GM12892 (cell line): ENCODE data around the gene ALG2.

ENCODE experiments used
- DNase-seq: peaks from one replicate; pipeline ENCODE4 v3.0.0; 2011; ENCODE audit not compliant: insufficient read length
- FAIRE-seq: peaks from 2 replicates; lab custom pipeline; 2011; peaks lifted over from hg19 to GRCh38; lab: Jason Lieb, UNC
- POLR2A ChIP-seq: IDR thresholded peaks from 2 replicates; pipeline ENCODE4 v1.6.1; 2011; ENCODE audit warnings: low read depth, low read length, control low read depth
- POLR2AphosphoS5 ChIP-seq: IDR thresholded peaks from 2 replicates; pipeline ENCODE4 v1.6.1; 2011; ENCODE audit warnings: low read depth, low read length, control low read depth
- TAF1 ChIP-seq: IDR thresholded peaks from 2 replicates; pipeline ENCODE4 v1.6.1; 2011; ENCODE audit warnings: low read depth, mild to moderate bottlenecking, control low read depth, low read length, borderline replicate concordance

The ALG2 gene

DNA sequence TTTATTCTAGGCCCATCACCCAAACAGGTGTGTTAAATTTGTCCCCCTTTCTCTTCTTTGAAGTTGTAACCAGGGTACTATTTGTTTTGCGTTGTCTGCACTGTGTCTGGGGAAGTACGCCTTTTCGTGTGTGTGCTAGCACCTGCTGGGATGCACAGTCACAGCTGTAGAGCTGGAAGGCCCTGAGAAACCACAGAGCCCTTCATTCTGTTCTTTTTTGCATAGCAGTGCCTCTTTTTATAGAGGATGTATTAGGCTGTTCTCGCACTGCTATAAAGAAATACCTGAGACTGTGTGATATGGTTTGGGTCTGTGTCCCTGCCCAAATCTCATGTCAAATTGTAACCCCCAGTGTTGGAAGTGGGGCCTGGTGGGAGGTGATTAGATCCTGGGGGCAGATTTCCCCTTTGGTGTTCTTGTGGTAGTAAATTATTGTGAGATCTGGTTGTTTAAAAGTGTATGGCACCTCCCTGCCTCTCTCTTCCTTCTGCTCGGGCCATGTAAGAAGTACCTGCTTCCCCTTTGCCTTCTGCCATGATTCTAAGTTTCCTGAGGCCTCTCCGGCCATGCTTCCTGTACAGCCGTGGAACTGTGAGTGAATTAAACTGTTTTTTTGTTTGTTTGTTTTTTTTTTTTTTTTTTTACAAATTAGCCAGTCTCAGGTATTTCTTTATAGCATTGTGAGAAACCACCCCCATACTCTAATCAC is 14.3 kb upstream of the ALG2 start:
- DNase-seq (no peak), FAIRE-seq (peak; percentile 99)
- TF ChIP-seq TAF1 = no peak
- peak; percentile 34; the same call in 1 of the 2 replicates for TF ChIP-seq POLR2AphosphoS5
- no peak; the same call in 1 of the 2 replicates for TF ChIP-seq POLR2A

DNA sequence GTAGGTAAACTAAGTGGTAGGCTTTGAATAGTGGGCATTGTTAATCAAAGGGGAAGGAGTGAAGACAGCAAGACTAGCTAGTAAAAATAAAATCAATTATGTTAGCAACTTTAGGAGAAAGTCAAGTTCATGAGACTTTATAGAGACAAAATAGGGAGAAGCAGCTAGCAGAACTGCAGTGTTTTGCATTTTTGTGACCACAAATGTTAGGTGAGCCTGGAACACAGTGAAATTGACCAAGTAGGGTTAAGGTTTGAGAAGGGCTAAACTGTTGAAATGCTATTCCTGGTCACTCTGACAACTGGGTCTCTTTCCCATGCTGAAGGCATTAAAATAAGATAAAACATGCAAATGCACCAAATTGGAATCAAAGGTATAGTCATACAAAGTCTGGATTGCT is 13.3 kb upstream of the ALG2 start:
- TF ChIP-seq TAF1 = no peak
- no peak for TF ChIP-seq POLR2AphosphoS5
- no peak for TF ChIP-seq POLR2A
- FAIRE-seq = peak; percentile 42
- no peak for DNase-seq

DNA sequence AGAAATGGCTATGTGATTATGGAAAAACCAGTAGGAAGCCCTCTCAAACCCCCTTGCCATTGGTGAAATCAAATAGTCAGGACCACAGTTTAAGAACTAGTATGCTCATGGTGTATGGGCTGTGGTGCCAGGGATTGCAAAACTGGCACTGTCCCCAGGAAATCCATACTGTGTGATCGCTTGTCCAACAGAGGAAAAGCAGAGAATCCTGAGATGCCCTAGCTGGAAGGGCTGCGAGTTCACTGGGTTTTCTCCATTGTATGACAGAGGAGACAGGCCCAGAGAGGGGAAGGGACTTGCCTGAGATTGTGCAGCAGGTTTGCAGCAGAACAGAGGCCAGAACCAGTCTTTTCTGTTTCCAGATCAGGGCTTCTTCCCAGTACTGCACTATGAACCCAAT is 12.9 kb upstream of the ALG2 start:
- TF ChIP-seq TAF1 (no peak), POLR2A (no peak), POLR2AphosphoS5 (no peak)
- DNase-seq (no peak), FAIRE-seq (peak; percentile 61)

GRCh38 chr9:99231711-99232110 is 10.0 kb upstream of the ALG2 start:
- no peak for TF ChIP-seq TAF1
- no peak for TF ChIP-seq POLR2AphosphoS5
- no peak for TF ChIP-seq POLR2A
- DNase-seq = no peak
- FAIRE-seq = peak; percentile 77

DNA sequence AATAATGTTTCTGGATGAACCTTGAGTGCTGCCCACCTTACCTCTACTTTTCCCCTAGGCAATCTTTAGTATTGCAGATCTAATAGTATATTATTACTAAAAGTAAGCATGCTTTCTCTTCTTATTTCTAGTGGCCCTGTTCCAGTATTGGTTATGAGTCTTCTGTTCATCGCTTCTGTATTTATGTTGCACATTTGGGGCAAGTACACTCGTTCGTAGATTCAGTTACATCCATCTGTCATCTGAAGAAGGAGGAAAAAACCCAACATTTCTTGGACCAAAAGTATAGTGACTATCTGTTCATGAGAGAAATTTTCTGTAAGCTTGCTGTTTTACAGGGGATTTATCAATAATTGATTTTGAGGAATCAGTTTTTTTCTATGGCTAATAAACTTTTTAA is 8.5 kb upstream of the ALG2 start:
- DNase-seq = no peak
- TF ChIP-seq POLR2AphosphoS5 (no peak), TAF1 (no peak), POLR2A (no peak)
- FAIRE-seq = no peak

GRCh38 chr9:99226054-99226453 is 4.3 kb upstream of the ALG2 start:
- DNase-seq (no peak), FAIRE-seq (no peak)
- TF ChIP-seq POLR2AphosphoS5 (no peak), TAF1 (no peak), POLR2A (no peak)

GRCh38 chr9:99224445-99224844 is 2.7 kb upstream of the ALG2 start:
- TF ChIP-seq POLR2A = no peak
- no peak for TF ChIP-seq POLR2AphosphoS5
- TF ChIP-seq TAF1 = no peak
- FAIRE-seq (no peak), DNase-seq (no peak)

DNA sequence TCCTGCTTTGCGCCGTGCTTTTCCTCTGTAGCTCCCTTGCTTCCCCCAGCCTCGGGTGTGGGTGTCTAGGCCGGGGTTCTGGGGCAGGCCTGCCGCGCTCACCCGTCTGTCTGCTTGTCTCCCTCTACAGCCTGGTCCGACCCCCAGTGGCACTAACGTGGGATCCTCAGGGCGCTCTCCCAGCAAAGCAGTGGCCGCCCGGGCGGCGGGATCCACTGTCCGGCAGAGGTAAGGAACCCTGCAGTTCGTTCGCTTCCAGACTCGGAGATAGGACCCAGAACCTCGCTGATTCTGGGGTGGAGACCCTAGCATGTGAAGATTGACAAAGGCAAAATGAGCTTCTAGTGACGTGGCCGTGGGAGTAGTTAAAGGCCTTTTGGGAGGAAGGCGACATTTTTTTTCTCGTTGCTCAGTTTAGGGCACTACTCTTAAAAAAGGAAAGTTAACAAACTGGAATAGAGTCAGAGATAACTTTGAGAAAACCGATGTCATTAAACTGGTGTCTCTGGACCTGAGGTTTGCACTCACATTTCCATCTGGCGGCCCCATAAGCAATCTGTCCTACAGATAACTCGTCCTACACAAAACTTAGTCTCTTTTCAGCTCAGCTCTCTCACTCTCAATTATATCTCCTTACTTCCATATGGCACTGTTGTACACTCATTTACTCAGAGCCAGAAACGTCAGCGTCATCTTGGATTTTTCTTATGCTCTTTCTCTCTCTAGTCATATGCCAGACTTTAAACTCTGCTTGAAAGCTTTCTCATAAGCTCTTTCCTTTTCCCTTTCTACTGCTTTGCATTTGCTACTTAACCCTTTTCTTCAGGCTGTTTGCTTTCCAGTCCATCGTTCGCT is 901 bp upstream of the ALG2 start:
- FAIRE-seq (no peak), DNase-seq (no peak)
- TF ChIP-seq POLR2AphosphoS5 (no peak), POLR2A (no peak), TAF1 (no peak)

- DNase-seq = no peak
- TF ChIP-seq POLR2AphosphoS5 (no peak), TAF1 (no peak)
- peak; percentile 54 for FAIRE-seq
Measured at GRCh38 chr9:99221266-99221620, 499 bp downstream of the ALG2 start.

- FAIRE-seq (no peak), DNase-seq (no peak)
Measured at GRCh38 chr9:99220011-99220410, 1.7 kb downstream of the ALG2 start.

GRCh38 chr9:99216073-99216472 is 5.7 kb downstream of the ALG2 start:
- FAIRE-seq = no peak
- TF ChIP-seq POLR2AphosphoS5 (0 out of 2 replicates have a peak, but pooled peaks have one; percentile 5), POLR2A (0 out of 2 replicates have a peak, but pooled peaks have one; percentile 42), TAF1 (no peak)
- DNase-seq = no peak

More at GRCh38 chr9:99220011-99220410, 1.7 kb downstream of the ALG2 start:
- TF ChIP-seq POLR2A (no peak), POLR2AphosphoS5 (no peak), TAF1 (no peak)

DNA sequence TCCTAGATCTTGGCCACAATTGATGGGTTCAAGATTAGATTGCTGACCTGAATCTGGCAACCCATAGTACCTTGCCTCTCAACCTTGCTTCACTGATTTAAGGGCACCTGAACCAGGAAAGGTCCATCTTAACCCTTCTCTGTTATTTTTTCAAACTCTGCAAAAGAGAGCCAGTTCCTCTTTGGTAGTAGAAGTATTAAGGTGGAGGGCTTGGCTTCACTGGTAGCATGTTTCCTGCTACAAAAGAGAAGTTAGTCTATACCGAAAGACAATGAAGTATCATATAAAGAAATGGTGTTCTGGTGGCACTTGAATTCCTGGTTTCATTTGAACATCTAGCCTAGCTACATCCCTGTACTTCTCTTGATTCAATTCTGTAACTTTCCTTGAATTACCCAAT is 8.5 kb downstream of the ALG2 start:
- TF ChIP-seq POLR2A = no peak
- TF ChIP-seq TAF1 = no peak
- TF ChIP-seq POLR2AphosphoS5 = no peak
- FAIRE-seq = no peak
- DNase-seq = no peak

DNA sequence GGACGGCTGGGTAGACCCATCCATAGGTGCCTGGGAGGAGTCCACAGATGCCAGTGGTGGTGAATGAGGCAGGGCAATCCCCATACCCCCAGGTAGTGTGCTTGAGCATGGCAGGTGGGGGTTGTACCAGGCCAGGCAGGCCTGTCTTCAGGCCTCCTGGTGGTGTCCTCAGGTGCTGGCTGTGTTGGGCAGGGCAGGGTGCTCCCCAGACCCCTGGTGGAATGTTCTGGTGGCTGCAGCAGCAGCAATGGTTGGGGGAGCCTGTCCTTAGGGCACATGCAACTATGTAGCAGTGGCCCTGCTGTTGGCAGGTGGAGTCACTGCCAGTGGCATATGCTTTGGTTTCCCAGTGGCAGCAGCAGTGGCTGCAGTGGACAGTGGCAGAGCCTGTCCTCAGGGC is 10.0 kb downstream of the ALG2 start:
- peak; percentile 5 for FAIRE-seq

DNA sequence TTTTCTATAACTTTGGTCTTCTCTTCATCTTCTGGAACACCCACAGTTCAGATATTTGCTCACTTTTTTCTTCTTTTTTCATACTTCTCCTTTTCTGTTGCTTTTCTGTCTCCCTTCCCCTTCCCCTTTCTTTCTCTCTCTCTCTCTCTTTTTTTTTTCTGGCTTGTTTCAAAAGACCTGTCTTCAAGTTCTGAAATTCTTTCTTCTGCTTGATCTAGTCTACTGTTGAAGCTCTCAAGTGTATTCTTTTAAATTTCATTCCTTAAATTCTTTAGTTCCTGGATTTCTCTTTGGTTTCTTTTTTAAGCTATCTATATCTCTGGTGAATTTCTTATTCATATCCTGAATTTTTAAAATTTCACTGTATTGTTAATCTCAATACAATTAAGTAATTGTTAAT is 11.2 kb downstream of the ALG2 start:
- FAIRE-seq = no peak
- DNase-seq = no peak
- no peak for TF ChIP-seq POLR2A
- no peak for TF ChIP-seq POLR2AphosphoS5
- no peak for TF ChIP-seq TAF1

More for the DNA sequence above, 10.0 kb downstream of the ALG2 start:
- TF ChIP-seq POLR2AphosphoS5 (no peak), TAF1 (no peak), POLR2A (no peak)
- no peak for DNase-seq
